NCI-H1436 (cell line): ENCODE measurements around the gene IGIP.

Experiments
- DNase-seq: peaks from one replicate; lab custom pipeline; 2025; lab: John Stamatoyannopoulos, UW

IGIP gene

GRCh38 chr5:140111011-140111858 is 14.5 kb upstream of the IGIP start:
- no peak for DNase-seq

- no peak for DNase-seq
Measured at GRCh38 chr5:140111859-140112551, 13.7 kb upstream of the IGIP start.

GRCh38 chr5:140112685-140113179 is 13.0 kb upstream of the IGIP start:
- no peak for DNase-seq

GRCh38 chr5:140113180-140113698 is 12.5 kb upstream of the IGIP start:
- DNase-seq: peak; percentile 10

- DNase-seq: peak; percentile 92
Measured at GRCh38 chr5:140113699-140114263, 12.0 kb upstream of the IGIP start, which contains the start of gene PURA. TSS of gene PURA (plus strand) at chr5:140114109. CDS start at chr5:140114182, 73 bp downstream.

- peak; percentile 8 for DNase-seq
Measured at GRCh38 chr5:140114341-140115185, 11.2 kb upstream of the IGIP start.

- DNase-seq: no peak
Measured at GRCh38 chr5:140115186-140115500, 10.6 kb upstream of the IGIP start.

- no peak for DNase-seq
Measured at GRCh38 chr5:140116716-140117115, 9.0 kb upstream of the IGIP start.

- DNase-seq: no peak
Measured at GRCh38 chr5:140117523-140117922, 8.2 kb upstream of the IGIP start.

- DNase-seq: no peak
Measured at GRCh38 chr5:140118302-140118936, 7.3 kb upstream of the IGIP start.

- no peak for DNase-seq
Measured at GRCh38 chr5:140126315-140127012, 727 bp downstream of the IGIP start.

GRCh38 chr5:140128376-140128775 is 2.6 kb downstream of the IGIP start:
- DNase-seq: no peak

GRCh38 chr5:140130949-140131733 is 5.4 kb downstream of the IGIP start:
- DNase-seq: no peak

GRCh38 chr5:140131967-140132409 is 6.3 kb downstream of the IGIP start:
- DNase-seq: no peak

GRCh38 chr5:140133514-140134167 is 7.9 kb downstream of the IGIP start:
- DNase-seq: no peak

- no peak for DNase-seq
Measured at GRCh38 chr5:140134277-140134935, 8.7 kb downstream of the IGIP start.

GRCh38 chr5:140135127-140135526 is 9.4 kb downstream of the IGIP start:
- no peak for DNase-seq

- no peak for DNase-seq
Measured at GRCh38 chr5:140136624-140137023, 10.9 kb downstream of the IGIP start.

- no peak for DNase-seq
Measured at GRCh38 chr5:140140435-140140834, 14.7 kb downstream of the IGIP start.
